Measurements from ENCODE around the gene DIP2C.

DIP2C gene

GRCh38 chr10:440127-440526 lies 249.3 kb downstream of the DIP2C start:
- no peak overlapping the region for H3K27ac ChIP-seq
- ChIA-PET POLR2A (ENCODE audit: low non-redundant PET) (no interaction called here), CTCF (no interaction called here)
- no peak for TF ChIP-seq CTCF (conservative IDR thresholded peaks at IDR 0.05; ENCODE audit: low read depth)
- DNase-seq (ENCODE audit: low spot score), result no peak

- TF ChIP-seq CTCF (conservative IDR thresholded peaks at IDR 0.05; ENCODE audit: low read depth), result no peak
- H3K27ac ChIP-seq, result no peak overlapping the region
- no peak for DNase-seq (ENCODE audit: low spot score)
- CTCF ChIA-PET, result no interaction called here
- POLR2A ChIA-PET (ENCODE audit: low non-redundant PET), result no interaction called here
Observed at GRCh38 chr10:437698-438490, 251.6 kb downstream of the DIP2C start.

GRCh38 chr10:436911-437665 lies 252.4 kb downstream of the DIP2C start:
- no peak for TF ChIP-seq CTCF (conservative IDR thresholded peaks at IDR 0.05; ENCODE audit: low read depth)
- ChIA-PET CTCF (no interaction called here), POLR2A (ENCODE audit: low non-redundant PET) (no interaction called here)
- no peak overlapping the region for H3K27ac ChIP-seq
- no peak for DNase-seq (ENCODE audit: low spot score)

- H3K27ac ChIP-seq, result no peak overlapping the region
- no peak for DNase-seq (ENCODE audit: low spot score)
- CTCF ChIA-PET, result interaction anchor here (0.5 kb wide), 1 partner anchor 378 kb away, joined by 5 read pairs; no protein-coding TSS in a partner anchor
Observed at GRCh38 chr10:436013-436697, 253.3 kb downstream of the DIP2C start.

GRCh38 chr10:435397-435796 lies 254.1 kb downstream of the DIP2C start:
- no peak for TF ChIP-seq CTCF (conservative IDR thresholded peaks at IDR 0.05; ENCODE audit: low read depth)
- CTCF ChIA-PET, result no interaction called here
- POLR2A ChIA-PET (ENCODE audit: low non-redundant PET), result no interaction called here
- no peak overlapping the region for H3K27ac ChIP-seq
- DNase-seq (ENCODE audit: low spot score), result no peak

More at GRCh38 chr10:436013-436697, 253.3 kb downstream of the DIP2C start:
- no peak for TF ChIP-seq CTCF (conservative IDR thresholded peaks at IDR 0.05; ENCODE audit: low read depth)
- POLR2A ChIA-PET (ENCODE audit: low non-redundant PET), result no interaction called here

- no peak for DNase-seq (ENCODE audit: low spot score)
- CTCF ChIA-PET, result no interaction called here
- no peak for TF ChIP-seq CTCF (conservative IDR thresholded peaks at IDR 0.05; ENCODE audit: low read depth)
Observed at GRCh38 chr10:429696-430095, 259.8 kb downstream of the DIP2C start.

More at GRCh38 chr10:429696-430095, 259.8 kb downstream of the DIP2C start:
- POLR2A ChIA-PET (ENCODE audit: low non-redundant PET), result no interaction called here
- H3K27ac ChIP-seq, result no peak overlapping the region
